Neutrophil (primary cell): ENCODE measurements around the gene NBPF6.

Source experiments
- H3K27ac ChIP-seq: fragments of 200-600 bp; sonication (generic); 2 replicates; pipeline ENCODE4 v1.5.1; 2016; ENCODE audit warnings: mild to moderate bottlenecking, moderate library complexity
- H3K27me3 ChIP-seq: fragments of 200-600 bp; sonication (generic); 2 replicates; pipeline ENCODE4 v1.6.0; 2016; ENCODE audit warnings: mild to moderate bottlenecking
- H3K36me3 ChIP-seq: fragments of 200-600 bp; sonication (generic); 2 replicates; pipeline ENCODE4 v1.5.1; 2017
- H3K4me1 ChIP-seq, 2 experiments: fragments of 200-600 bp in 1 of 2; sonication (generic) in 1 of 2; 1 replicate in 1 of 2; 2 replicates in 1 of 2; pipeline versions ENCODE4 v1.5.1 to v1.6.1; 2013 to 2016; ENCODE audit warnings: low read depth in 1 of 2, low read length in 1 of 2, mild to moderate bottlenecking in 1 of 2, moderate library complexity in 1 of 2; ENCODE audit not compliant: control insufficient read depth in 1 of 2, insufficient read depth in 1 of 2
- H3K4me3 ChIP-seq, 2 experiments: fragments of 200-600 bp in 1 of 2; sonication (generic) in 1 of 2; 1 replicate in 1 of 2; 2 replicates in 1 of 2; pipeline ENCODE4 v1.5.1; 2013 to 2016; ENCODE audit warnings: low read depth in 1 of 2, low read length in 1 of 2, mild to moderate bottlenecking in 1 of 2, moderate library complexity in 1 of 2
- H3K9me3 ChIP-seq: fragments of 200-600 bp; sonication (generic); 2 replicates; pipeline ENCODE4 v1.5.1; 2016
- CTCF ChIP-seq: fragments of 200-600 bp; sonication (generic); IDR thresholded peaks from 2 replicates; pipeline ENCODE4 v1.5.1; 2016; ENCODE audit warnings: antibody characterized with exemption

Gene NBPF6

GRCh38 chr1:108502624-108503023, 52.5 kb downstream of the NBPF6 start:
- Histone ChIP-seq H3K9me3 (no peaks in the 10 kb centered on the region), H3K36me3 (no peaks in the 10 kb centered on the region), H3K27ac (no peak overlapping the region), H3K27me3 (peaks cover 62% of the 10 kb centered on the region), H3K4me1 (peaks cover 24 to 31% of the 10 kb centered on the region in 2 experiments), H3K4me3 (no peak overlapping the region)
- no peak for TF ChIP-seq CTCF

GRCh38 chr1:108503062-108503733, 53.1 kb downstream of the NBPF6 start:
- H3K27me3 ChIP-seq: peaks cover 56% of the 10 kb centered on the region
- no peak for TF ChIP-seq CTCF
- H3K36me3 ChIP-seq: no peaks in the 10 kb centered on the region
- no peaks in the 10 kb centered on the region for H3K9me3 ChIP-seq
- no peak overlapping the region for H3K4me3 ChIP-seq
- no peak overlapping the region for H3K27ac ChIP-seq
- H3K4me1 ChIP-seq: peaks cover 30 to 36% of the 10 kb centered on the region in 2 experiments

- Histone ChIP-seq H3K4me1 (peaks cover 33 to 45% of the 10 kb centered on the region in 2 experiments), H3K9me3 (no peaks in the 10 kb centered on the region), H3K4me3 (no peak overlapping the region), H3K27me3 (peaks cover 43% of the 10 kb centered on the region), H3K27ac (no peak overlapping the region), H3K36me3 (no peaks in the 10 kb centered on the region)
- no peak for TF ChIP-seq CTCF
These were observed 54.3 kb downstream of the NBPF6 start for GRCh38 chr1:108504447-108504846.

- peaks cover 31% of the 10 kb centered on the region for H3K27me3 ChIP-seq
- no peak overlapping the region for H3K4me3 ChIP-seq
- H3K27ac ChIP-seq: peak overlapping the region; percentile 59
- peaks cover 33 to 45% of the 10 kb centered on the region in 2 experiments for H3K4me1 ChIP-seq
- TF ChIP-seq CTCF: no peak
- H3K36me3 ChIP-seq: no peaks in the 10 kb centered on the region
- H3K9me3 ChIP-seq: no peaks in the 10 kb centered on the region
These were observed 55.6 kb downstream of the NBPF6 start for GRCh38 chr1:108505763-108506070.

- Histone ChIP-seq H3K27ac (no peak overlapping the region), H3K36me3 (no peaks in the 10 kb centered on the region), H3K4me1 (peaks cover 16 to 23% of the 10 kb centered on the region in 2 experiments), H3K4me3 (no peak overlapping the region), H3K9me3 (no peaks in the 10 kb centered on the region), H3K27me3 (no peaks in the 10 kb centered on the region)
- no peak for TF ChIP-seq CTCF
These were observed 61.6 kb downstream of the NBPF6 start for GRCh38 chr1:108511764-108512163.
